ENCODE results near the gene ADAMTS20. TPM values are rescaled to one million over a fixed set of nuclear protein-coding genes. Genes with fewer than 3 reads are reported as not detected.
"Not testable (repeated sequence)": the region's sequence is repeated elsewhere in the genome, so short reads cannot be mapped to it uniquely, and the experiment has no call there.

Gene ADAMTS20
- total RNA-seq, 1 experiment from 2014 or later, result not detected

- peak; percentile 69 for DNase-seq (ENCODE audit: low read depth)
These were observed 188.9 kb downstream of the ADAMTS20 start for GRCh38 chr12:43362910-43363694.

DNA sequence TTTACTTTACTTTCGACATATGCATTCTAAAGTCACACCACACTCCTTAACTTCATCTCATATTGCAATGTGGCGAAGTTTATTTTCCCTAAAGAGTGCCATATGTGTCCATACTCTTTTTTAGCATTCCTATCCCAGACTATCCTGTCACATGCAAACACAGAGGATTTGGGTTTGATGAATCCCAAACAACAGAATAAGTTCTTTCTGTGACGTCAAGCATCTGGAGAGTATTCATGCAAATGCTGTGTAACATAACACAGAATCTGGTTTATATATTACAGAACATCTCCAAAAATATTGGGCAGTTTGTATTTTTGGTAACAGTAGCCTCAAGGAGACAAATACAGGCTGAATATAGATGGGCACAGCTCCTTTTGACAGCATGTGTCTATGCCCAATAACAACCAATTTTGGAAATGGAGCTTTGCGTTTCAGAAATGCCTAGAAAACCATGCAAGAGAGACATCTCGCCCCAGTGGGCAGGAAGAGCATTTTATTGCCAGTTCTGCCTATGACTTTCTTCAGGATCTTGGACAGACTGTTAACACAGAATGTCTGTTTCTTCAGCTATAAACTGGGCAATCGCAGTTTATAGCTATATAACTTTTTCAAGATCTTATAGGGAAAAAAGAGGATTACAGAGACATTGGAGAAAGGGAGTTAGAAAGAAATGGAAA is 190.8 kb downstream of the ADAMTS20 start:
- no peak for DNase-seq (ENCODE audit: low read depth)

DNA sequence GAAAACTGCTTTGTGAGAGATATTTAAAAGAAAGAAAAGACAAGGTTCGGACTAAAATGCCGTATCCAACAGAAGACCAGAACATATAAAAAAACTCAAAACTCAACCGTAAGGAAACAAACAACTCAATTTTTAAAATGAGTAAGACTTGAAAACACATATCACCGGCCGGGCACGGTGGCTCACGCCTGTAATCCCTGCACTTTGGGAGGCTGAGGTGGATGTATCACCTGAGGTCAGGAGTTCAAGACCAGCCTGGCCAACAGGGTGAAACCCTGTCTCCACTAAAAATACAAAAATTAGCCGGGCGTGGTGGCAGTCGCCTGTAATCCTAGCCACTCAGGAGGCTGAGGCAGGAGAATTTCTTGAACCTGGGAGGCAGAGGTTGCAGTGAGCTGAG is 192.0 kb downstream of the ADAMTS20 start:
- DNase-seq (ENCODE audit: low read depth), result not testable (repeated sequence)

DNA sequence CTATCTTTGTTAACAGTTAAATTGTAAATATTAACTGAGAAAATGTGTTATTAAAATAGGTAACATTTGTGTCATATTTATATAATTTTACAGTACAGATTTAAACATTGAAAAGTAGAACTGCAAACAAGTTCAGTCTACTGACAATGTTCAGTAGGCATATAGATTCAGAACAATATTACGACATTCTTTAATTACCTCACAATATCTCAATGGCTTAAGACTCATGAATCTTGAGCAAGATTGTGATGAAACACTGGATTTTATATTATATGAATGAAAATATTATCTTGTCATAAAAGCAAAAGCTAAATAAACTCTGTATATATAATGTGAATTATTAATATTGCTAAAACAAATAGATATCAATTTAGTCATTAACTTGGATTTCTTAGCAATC is 194.9 kb downstream of the ADAMTS20 start:
- DNase-seq (ENCODE audit: low read depth), result no peak

DNA sequence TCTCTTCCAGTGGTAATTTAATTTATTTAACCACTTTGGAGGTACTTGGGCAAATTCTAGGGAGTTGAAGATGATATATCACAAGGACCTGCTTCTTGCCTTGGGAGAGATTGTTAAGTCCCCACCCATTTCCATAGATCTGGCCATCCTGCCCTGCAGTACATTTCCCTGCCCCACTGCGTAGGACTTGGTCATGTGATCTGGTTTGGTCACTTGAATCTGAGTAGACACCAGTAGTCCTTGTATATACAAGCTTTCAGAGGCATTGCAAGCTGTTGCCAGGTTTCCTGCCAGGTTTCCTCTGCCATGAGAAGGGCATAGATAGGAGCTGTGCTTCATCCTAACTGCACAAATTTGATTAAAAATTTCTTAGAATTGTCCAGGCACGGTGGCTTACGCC is 200.0 kb downstream of the ADAMTS20 start:
- no peak for DNase-seq (ENCODE audit: low read depth)

GRCh38 chr12:43349863-43350262 is 202.1 kb downstream of the ADAMTS20 start:
- peak; percentile 8 for DNase-seq (ENCODE audit: low read depth)

GRCh38 chr12:43348221-43348620 is 203.8 kb downstream of the ADAMTS20 start:
- no peak for DNase-seq (ENCODE audit: low read depth)

DNA sequence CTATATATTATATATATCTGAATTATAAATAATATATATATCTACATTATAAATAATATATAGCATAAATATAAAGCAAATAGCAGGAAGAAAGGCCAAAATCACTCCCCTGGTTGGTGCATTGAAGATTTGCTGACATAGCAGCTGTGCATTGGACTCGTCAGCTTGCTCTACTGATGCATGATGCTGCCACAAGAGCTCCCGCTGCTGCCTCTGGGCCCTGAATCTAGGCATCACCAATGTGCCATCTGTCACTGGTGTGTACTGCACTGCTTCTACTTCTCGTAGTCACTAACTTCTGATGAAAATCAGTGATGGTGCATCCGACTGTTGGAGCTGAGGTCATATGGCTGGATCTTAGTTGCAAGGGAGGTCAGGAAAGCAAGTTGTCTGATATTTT is 205.0 kb downstream of the ADAMTS20 start:
- no peak for DNase-seq (ENCODE audit: low read depth)

- no peak for DNase-seq (ENCODE audit: low read depth)
These were observed 207.0 kb downstream of the ADAMTS20 start for GRCh38 chr12:43345023-43345422.

DNA sequence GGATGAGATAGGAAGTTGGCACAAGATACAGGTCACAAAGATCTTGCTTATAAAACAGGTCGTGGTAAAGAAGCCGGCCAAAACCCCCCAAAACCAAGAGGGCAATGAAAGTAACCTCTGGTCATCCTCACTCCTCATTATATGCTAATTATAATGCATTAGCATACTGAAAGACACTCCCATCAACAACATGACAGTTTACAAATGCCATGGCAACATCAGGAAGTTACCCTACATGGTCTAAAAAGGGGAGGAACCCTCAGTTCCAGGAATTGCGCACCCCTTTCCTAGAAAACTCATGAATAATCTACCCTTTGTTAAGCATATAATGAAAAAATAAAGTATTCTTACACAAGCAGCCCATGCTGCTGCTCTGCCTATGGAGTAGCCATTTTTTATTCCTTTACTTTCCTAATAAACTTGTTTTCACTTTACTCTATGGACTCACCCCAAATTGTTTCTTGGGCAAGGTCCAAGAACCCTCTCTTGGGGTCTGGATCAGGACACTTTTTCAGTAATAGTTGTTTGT is 210.2 kb downstream of the ADAMTS20 start:
- DNase-seq (ENCODE audit: low read depth), result not testable (repeated sequence)

GRCh38 chr12:43338848-43339526 is 213.0 kb downstream of the ADAMTS20 start:
- DNase-seq (ENCODE audit: low read depth), result peak; percentile 80

GRCh38 chr12:43337571-43338444 is 214.2 kb downstream of the ADAMTS20 start:
- DNase-seq (ENCODE audit: low read depth), result no peak

- peak; percentile 23 for DNase-seq (ENCODE audit: low read depth)
These were observed 214.9 kb downstream of the ADAMTS20 start for GRCh38 chr12:43336962-43337555.

DNA sequence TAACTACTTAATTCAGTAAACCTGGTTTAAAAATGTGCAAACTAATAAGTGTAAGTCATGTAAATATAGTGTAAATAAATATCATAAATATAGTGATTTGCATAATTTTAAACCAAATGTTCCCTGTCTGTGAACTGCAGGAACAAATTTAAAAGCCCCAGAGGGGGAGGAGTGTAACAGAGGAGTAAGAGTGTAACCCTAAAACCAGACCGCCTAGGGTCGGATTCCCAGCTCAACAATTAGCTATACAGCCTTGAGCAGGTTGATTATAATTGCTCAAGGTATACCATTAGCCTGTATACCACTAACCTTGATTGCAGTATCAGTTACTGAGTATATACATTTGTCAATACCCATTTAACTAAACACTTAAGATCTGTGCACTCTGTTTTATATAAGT is 218.4 kb downstream of the ADAMTS20 start:
- no peak for DNase-seq (ENCODE audit: low read depth)

- DNase-seq (ENCODE audit: low read depth), result no peak
These were observed 218.9 kb downstream of the ADAMTS20 start for GRCh38 chr12:43332977-43333640.

DNA sequence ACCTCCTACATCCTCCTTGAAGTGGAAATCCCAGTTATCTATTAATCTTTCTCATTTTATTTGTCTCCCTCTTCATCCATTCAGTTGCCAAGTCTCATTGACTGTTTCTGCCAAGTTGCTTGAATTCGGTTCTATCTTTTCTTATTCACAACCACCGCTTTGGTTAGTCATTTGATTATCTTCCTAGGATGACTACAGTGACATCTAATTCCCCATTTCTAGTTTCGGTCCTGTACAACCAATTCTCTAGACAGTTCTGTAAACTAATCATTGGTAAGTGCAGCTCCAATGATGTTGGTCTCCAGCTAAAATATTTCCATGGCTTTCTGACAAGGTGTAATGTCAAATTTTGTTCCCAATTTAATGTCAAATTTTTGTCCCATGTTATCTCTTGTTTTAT is 220.1 kb downstream of the ADAMTS20 start:
- DNase-seq (ENCODE audit: low read depth), result no peak

- DNase-seq (ENCODE audit: low read depth), result no peak
These were observed 222.6 kb downstream of the ADAMTS20 start for GRCh38 chr12:43329375-43329774.

DNA sequence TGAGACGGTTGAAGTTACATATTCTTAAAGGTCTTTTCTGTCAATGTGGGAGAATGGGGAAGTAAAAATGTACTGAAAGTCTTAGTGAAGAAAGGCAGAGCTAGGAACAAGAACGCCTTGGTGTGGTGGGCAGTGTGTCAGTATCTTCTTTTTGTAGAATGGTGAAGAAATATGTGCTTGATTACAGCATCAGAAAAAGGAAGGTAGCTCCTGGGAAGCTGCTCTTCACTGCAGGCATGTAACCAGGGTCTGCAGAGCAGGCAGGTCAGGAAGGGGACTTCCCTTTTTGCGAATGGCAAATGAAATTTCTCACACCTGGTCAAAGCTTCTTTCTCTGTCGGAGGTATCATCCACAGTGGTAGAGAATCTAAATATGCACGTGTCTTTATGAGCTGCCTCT is 226.2 kb downstream of the ADAMTS20 start:
- no peak for DNase-seq (ENCODE audit: low read depth)

- no peak for DNase-seq (ENCODE audit: low read depth)
These were observed 231.7 kb downstream of the ADAMTS20 start for GRCh38 chr12:43320281-43320680.

GRCh38 chr12:43318021-43318420 is 234.0 kb downstream of the ADAMTS20 start:
- no peak for DNase-seq (ENCODE audit: low read depth)
